ENCODE measurements around the gene FXYD7.
A peak's percentile ranks its signal among the peaks of the same experiment; 100 is the strongest.
"Not testable (repeated sequence)": the region's sequence is repeated elsewhere in the genome, so short reads cannot be mapped to it uniquely, and the experiment has no call there.

FXYD7 gene

GRCh38 chr19:35143231-35143715, at the start of gene FXYD7:
Gene FXYD7, plus strand, starts transcription at chr19:35143255. Its CDS starts 79 bp downstream, at chr19:35143334.
- DNase-seq, result peak; percentile 3

- no peak for DNase-seq
These were observed 49.6 kb upstream of the FXYD7 start for GRCh38 chr19:35093430-35093829.

- DNase-seq, result no peak
These were observed 49.0 kb upstream of the FXYD7 start for GRCh38 chr19:35093941-35094647.

- DNase-seq, result no peak
These were observed 48.4 kb upstream of the FXYD7 start for GRCh38 chr19:35094656-35095055.

GRCh38 chr19:35095667-35096368, 47.2 kb upstream of the FXYD7 start:
- no peak for DNase-seq

- no peak for DNase-seq
These were observed 44.5 kb upstream of the FXYD7 start for GRCh38 chr19:35098413-35099049.

- DNase-seq, result no peak
These were observed 43.7 kb upstream of the FXYD7 start for GRCh38 chr19:35099155-35099896.

GRCh38 chr19:35099897-35100275, 43.2 kb upstream of the FXYD7 start:
- DNase-seq, result no peak

GRCh38 chr19:35100588-35101533, 42.2 kb upstream of the FXYD7 start:
- DNase-seq, result no peak

GRCh38 chr19:35101949-35102348, 41.1 kb upstream of the FXYD7 start:
- DNase-seq, result not testable (repeated sequence)

GRCh38 chr19:35103614-35104013, 39.4 kb upstream of the FXYD7 start:
- DNase-seq, result not testable (repeated sequence)

- DNase-seq, result no peak
These were observed 38.7 kb upstream of the FXYD7 start for GRCh38 chr19:35104361-35104760.

GRCh38 chr19:35105047-35105410, 38.0 kb upstream of the FXYD7 start:
- no peak for DNase-seq

- no peak for DNase-seq
These were observed 37.4 kb upstream of the FXYD7 start for GRCh38 chr19:35105411-35106290.

GRCh38 chr19:35106291-35106583, 36.8 kb upstream of the FXYD7 start:
- no peak for DNase-seq

GRCh38 chr19:35106898-35107541, 36.0 kb upstream of the FXYD7 start:
- DNase-seq, result no peak

- DNase-seq, result no peak
These were observed 35.5 kb upstream of the FXYD7 start for GRCh38 chr19:35107545-35107944.

- no peak for DNase-seq
These were observed 34.3 kb upstream of the FXYD7 start for GRCh38 chr19:35108730-35109129.

- DNase-seq, result no peak
These were observed 33.5 kb upstream of the FXYD7 start for GRCh38 chr19:35109395-35110112.

GRCh38 chr19:35110974-35111373, 32.1 kb upstream of the FXYD7 start:
- DNase-seq, result no peak
